Ammon's horn (tissue), 1 donor: ENCODE measurements around the gene NIT1.

ENCODE experiments used
- DNase-seq: peaks from one replicate; pipeline ENCODE4 v3.0.0-alpha.2; 2016; ENCODE audit warnings: low spot score

NIT1 gene

GRCh38 chr1:161157867-161158266 lies 40.0 kb downstream of the NIT1 start:
- no peak for DNase-seq

DNA sequence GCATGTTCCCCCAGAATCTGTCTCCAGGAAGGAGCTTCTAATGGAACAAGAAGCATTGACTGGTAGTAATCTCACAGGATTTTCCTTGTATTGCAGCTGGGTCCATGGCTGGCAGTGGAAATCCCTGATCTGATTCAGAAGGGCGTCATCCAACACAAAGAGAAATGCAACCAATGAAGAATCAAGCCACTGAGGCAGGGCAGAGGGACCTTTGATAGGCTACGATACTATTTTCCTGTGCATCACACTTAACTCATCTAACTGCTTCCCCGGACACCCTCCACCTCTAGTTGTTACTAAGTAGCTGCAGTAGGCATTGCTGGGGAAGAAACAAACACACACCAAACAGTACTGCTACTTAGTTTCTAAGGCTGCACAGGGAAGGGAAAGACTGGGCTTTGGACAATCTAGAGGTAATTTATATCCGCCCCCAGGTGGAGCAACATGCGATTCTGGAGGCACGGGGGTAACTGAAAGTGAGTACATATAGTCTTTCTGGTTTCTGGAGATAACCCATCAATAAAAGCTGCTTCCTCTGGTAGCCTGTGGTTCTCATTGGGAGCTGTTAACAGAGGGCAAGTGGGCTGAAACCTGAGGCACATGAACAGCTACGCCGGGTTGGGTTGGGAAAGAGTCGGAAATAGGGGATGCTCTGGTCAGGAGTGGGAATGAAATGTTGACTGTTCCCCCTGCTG lies 40.6 kb downstream of the NIT1 start:
- DNase-seq, result no peak

DNA sequence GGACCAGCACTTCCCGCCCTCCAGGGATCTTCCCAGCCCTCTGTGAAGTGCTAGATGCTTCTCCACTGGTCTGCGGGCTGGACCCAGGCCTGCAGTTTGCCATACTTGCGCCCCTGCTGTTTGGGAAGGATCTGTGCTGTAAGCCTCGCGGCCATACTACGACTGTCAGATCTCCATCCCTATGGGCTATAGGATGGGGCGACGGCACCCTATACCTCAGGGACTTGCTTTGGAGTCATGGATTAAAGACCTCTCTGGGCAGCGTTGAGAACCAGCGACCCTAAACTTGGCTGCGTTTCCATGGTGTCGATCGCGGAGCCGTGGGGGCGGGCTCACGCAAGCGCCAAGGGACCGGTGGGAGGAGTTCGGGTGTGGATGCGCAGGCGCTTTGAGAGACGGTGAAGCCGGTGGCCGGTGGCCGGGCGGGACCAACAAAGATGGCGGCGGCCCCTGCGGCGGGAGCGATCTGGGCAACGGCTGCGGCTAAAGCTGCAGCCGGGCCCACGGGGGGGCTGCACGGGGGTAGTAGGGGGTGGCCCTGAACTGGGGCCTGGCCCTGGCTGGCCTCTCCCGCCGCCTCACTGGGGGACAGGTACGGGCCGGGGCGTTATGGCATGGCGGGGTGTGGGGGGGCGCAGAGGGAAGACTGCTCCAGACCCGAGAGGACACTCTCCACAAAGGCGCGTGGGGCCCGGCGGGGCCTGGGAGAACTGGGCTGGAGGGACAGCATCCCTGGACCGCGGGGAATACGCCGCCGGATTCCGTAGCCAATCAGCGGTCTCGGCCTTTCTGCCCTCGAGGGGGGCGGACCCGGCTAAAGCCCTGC lies 41.4 kb downstream of the NIT1 start, which contains the start of gene USP21:
Gene USP21, plus strand, starts transcription at position 414 of the 826 bp plus-strand sequence. CDS start 1,141 bp downstream, outside the sequence.
- DNase-seq, result peak; percentile 95

- no peak for DNase-seq
Observed at GRCh38 chr1:161159913-161160243, 42.0 kb downstream of the NIT1 start.

GRCh38 chr1:161160671-161161145 lies 42.8 kb downstream of the NIT1 start:
- no peak for DNase-seq

GRCh38 chr1:161161652-161162051 lies 43.7 kb downstream of the NIT1 start:
- DNase-seq, result no peak

GRCh38 chr1:161162052-161162451 lies 44.1 kb downstream of the NIT1 start:
- no peak for DNase-seq

GRCh38 chr1:161162806-161163205 lies 44.9 kb downstream of the NIT1 start:
- DNase-seq, result no peak

GRCh38 chr1:161163793-161164192 lies 45.9 kb downstream of the NIT1 start:
- no peak for DNase-seq

DNA sequence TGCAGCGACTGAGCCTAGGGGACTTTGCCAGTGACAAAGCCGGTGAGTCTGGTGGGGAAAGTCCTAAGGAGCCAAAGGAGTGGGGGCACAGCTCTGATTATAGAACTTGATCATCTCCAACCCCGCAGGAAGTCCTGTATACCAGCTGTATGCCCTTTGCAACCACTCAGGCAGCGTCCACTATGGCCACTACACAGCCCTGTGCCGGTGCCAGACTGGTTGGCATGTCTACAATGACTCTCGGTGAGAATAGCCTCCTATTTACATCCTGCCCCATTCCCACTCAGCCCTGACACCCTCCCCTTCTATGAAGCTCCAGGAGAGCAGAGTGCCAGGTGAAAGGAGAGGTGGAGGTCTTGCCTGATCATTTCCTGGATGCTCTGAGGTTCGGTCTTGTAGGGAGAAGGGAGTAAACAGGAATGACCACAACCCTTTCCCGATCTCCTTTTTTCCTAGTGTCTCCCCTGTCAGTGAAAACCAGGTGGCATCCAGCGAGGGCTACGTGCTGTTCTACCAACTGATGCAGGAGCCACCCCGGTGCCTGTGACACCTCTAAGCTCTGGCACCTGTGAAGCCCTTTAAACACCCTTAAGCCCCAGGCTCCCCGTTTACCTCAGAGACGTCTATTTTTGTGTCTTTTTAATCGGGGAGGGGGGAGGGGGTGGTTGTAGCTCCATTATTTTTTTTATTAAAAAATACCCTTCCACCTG lies 47.2 kb downstream of the NIT1 start:
- DNase-seq, result no peak

DNA sequence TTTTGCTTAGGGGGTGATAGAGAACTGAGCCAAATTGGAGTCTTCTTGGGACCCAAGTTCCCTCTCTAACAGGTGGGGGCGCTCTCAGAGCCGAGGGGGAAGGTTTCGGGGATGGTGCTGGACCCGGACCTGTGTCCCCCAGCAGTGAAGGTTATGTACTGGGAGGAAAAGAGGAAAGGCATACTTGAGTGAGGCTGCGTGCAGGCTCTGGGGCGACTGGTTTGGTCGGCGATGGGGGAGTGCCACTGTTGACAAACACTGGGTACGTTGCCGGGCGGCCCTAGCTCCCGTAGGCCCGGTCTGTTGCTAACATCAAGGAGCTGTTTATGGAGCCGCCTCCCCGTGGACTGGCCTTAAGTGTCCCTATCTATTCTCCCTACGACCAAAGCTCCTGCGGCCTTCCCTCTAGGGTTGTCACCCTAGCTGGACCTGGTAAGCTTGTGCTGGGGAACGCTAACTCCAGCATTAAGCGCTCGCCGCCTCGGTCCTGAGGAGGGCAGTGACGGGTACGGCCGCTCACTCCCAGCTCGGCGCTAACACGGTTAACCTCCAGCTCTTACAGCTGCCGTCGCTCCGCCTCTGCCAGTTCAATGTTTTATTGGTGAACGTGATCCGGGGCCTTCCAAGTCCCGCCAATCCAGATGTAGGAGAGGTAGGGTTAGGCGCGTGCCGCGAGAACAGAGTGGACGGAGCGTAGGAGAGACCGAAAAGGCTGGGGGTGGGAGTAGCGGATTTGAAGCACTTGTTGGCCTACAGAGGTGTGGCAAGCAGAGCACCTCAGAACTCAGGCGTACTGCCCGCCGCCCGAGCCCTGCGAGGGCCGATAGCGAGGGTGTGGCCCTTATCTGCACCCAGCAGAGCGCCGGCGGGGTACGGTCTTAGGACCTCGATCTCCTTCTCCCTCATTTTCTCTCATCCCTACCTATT lies 48.1 kb downstream of the NIT1 start, which contains the start of gene PPOX:
Gene PPOX, plus strand, starts transcription at position 685 of the 927 bp plus-strand sequence. CDS start 422 bp downstream, outside the sequence.
- DNase-seq, result peak; percentile 99

- no peak for DNase-seq
Observed at GRCh38 chr1:161166669-161167548, 49.0 kb downstream of the NIT1 start.

DNA sequence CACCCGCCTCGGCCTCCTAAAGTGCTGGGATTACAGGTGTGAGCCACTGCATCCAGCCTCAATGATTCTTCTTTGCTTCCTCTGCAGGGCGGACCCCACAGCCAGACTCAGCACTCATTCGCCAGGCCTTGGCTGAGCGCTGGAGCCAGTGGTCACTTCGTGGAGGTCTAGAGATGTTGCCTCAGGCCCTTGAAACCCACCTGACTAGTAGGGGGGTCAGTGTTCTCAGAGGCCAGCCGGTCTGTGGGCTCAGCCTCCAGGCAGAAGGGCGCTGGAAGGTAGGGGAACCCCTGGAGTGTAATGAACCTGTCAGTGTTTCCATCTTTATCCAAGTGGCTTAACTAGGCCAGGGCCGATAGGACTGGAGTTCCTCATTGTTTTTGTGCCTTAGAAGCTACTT lies 51.0 kb downstream of the NIT1 start:
- no peak for DNase-seq
